Activated CD4-positive, alpha-beta T cell treated with anti-CD3 and anti-CD28 coated beads, Interleukin-2, amount 10 ng/mL, durations not matched to agents 24 days and 14 days (primary cell): ENCODE data around the gene SLC35F1. TPM values are rescaled to one million over a fixed set of nuclear protein-coding genes. Genes with fewer than 3 reads are reported as not detected.
A peak's percentile ranks its signal among the peaks of the same experiment; 100 is the strongest.
"Not testable (repeated sequence)": the region's sequence is repeated elsewhere in the genome, so short reads cannot be mapped to it uniquely, and the experiment has no call there.

Source experiments
- DNase-seq: peaks from one replicate; pipeline ENCODE4 v3.0.0; 2022
- H3K27ac Mint-ChIP-seq: one replicate; pipeline ENCODE4 v1.8.0; 2022; ENCODE audit warnings: mild to moderate bottlenecking, mixed read lengths
- H3K27me3 Mint-ChIP-seq: one replicate; pipeline ENCODE4 v1.8.0; 2022; ENCODE audit warnings: mixed read lengths
- H3K36me3 Mint-ChIP-seq: one replicate; pipeline ENCODE4 v1.8.0; 2022; ENCODE audit warnings: low read depth, mild to moderate bottlenecking, mixed read lengths
- H3K4me1 Mint-ChIP-seq: one replicate; pipeline ENCODE4 v1.8.0; 2021; ENCODE audit warnings: mixed read lengths
- H3K4me3 Mint-ChIP-seq: one replicate; pipeline ENCODE4 v1.8.0; 2022; ENCODE audit warnings: mild to moderate bottlenecking, moderate library complexity, mixed read lengths
- H3K9me3 Mint-ChIP-seq: one replicate; pipeline ENCODE4 v1.8.0; 2021; ENCODE audit warnings: mixed read lengths
- intact Hi-C: fragments of 100-400 bp; cut with micrococcal nuclease; formaldehyde crosslinking; loops from one replicate; pipeline ENCODE4 v1.15.1; 2023
- total RNA-seq: library from RNA; stranded (reverse); gene quantifications from 2 replicates; pipeline ENCODE4 v1.2.3, GENCODE V29; 2022

SLC35F1 gene
- 0.05 TPM in 1 of 2 replicates, not detected in the other for total RNA-seq

DNA sequence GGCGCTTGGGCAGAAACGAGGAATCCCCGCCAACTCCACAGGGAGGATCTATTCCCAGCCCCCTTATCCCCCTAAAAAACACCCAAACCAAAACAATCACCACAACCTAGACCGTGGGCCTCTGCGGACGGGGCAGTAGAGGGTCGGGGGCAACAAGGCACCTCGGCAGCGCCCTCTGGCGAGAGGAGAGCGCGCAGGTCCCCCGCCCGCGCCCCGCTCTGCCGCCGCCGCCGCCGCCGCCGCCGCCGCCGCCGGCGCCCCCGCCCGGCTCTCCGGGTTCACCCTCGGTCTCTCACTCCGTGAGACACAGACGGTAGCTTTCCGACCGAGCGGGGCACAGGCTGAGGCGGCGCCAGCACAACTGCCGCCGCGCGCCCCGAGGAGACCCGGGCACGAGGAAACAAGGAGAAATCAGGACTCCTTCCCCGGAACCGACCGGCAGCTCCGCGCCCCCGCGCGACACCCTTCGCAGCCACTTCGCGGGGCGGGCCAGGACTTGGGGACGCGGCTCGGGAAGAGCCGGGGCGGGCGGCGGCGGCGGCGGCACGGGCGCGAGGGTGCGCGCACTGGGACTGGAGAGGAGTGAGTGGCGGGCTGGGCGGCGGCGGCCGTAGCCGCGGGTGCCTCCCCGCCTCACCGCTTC lies at the start of gene SLC35F1:
Gene SLC35F1, plus strand, starts transcription at position 307 of the 643 bp plus-strand sequence.
- Mint-ChIP-seq H3K4me3 (peak within 1 kb of the TSS; percentile 64), H3K27me3 (peaks cover 50% of the 10 kb centered on the region), H3K36me3 (no peaks in the 10 kb centered on the region), H3K4me1 (peaks cover 3% of the 10 kb centered on the region), H3K27ac (no peak within 1 kb of the TSS), H3K9me3 (no peaks in the 10 kb centered on the region)
- peak; percentile 68 for DNase-seq
- intact Hi-C loops = no loop called here

DNA sequence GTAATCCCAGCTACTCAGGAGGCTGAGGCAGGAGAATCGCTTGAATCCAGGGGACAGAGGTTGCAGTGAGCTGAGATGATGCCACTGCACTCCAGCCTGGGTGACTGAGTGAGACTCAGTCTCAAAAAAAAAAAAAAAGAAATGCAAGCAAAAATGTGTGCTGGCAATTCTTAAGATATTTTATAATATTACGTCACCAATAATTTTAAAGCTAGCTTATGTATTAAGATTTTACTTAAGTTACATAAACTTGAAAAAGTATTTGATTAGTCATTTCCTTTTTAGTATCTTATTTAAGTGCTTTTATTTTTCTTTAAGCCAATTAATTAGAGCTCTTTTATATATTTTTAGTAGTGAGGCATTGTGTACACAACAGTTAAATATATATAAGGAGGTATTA lies 48.5 kb upstream of the SLC35F1 start:
- DNase-seq, intact Hi-C loops, H3K27me3 Mint-ChIP-seq, H3K36me3 Mint-ChIP-seq, H3K4me3 Mint-ChIP-seq, H3K4me1 Mint-ChIP-seq, H3K9me3 Mint-ChIP-seq, H3K27ac Mint-ChIP-seq: not testable (repeated sequence)

DNA sequence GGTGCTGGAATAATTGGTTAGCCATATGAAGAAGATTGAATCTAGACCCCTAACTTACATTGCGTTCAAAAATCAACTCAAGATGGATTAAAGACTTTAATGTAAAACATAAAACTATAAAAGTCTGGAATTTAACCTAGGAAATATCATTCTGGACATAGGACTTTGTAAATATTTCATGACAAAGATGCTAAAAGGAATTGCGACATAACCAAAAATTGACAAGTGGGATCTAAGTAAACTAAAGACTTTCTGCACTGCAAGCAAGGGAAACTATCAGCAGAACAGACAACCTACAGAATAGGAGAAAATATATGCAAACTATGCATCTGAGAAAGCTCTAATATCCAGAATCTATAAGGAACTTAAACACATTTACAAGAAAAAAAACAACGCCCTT lies 45.5 kb upstream of the SLC35F1 start:
- intact Hi-C loops = no loop called here
- no peak overlapping the region for H3K4me3 Mint-ChIP-seq

DNA sequence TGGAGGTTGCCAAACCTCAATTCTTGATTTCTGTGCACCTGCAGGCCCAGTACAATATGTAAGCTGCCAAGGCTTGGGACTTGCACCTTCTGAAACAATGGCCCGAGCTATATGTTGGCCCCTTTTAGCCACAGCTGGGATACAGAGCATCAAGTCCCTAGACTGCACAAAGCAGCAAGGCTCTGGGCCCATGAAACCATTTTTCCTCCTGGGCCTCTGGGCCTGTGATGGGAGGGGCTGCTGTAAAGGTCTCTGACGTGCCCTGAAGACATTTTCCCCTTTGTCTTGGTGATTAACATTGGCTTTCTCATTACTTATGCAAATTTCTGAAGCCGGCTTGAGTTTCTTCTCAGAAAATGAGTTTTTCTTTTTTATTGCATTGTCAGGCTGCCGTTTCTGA lies 40.5 kb upstream of the SLC35F1 start:
- no peak for DNase-seq
- Mint-ChIP-seq H3K36me3 (no peaks in the 10 kb centered on the region), H3K27ac (no peak overlapping the region), H3K4me3 (no peak overlapping the region), H3K9me3 (peaks cover 3% of the 10 kb centered on the region), H3K27me3 (no peaks in the 10 kb centered on the region), H3K4me1 (no peaks in the 10 kb centered on the region)
- intact Hi-C loops = no loop called here

More for the DNA sequence above, 45.5 kb upstream of the SLC35F1 start:
- Mint-ChIP-seq H3K27me3 (peaks cover 2% of the 10 kb centered on the region), H3K36me3 (no peaks in the 10 kb centered on the region), H3K9me3 (peaks cover 3% of the 10 kb centered on the region), H3K27ac (no peak overlapping the region), H3K4me1 (no peaks in the 10 kb centered on the region)
- no peak for DNase-seq

DNA sequence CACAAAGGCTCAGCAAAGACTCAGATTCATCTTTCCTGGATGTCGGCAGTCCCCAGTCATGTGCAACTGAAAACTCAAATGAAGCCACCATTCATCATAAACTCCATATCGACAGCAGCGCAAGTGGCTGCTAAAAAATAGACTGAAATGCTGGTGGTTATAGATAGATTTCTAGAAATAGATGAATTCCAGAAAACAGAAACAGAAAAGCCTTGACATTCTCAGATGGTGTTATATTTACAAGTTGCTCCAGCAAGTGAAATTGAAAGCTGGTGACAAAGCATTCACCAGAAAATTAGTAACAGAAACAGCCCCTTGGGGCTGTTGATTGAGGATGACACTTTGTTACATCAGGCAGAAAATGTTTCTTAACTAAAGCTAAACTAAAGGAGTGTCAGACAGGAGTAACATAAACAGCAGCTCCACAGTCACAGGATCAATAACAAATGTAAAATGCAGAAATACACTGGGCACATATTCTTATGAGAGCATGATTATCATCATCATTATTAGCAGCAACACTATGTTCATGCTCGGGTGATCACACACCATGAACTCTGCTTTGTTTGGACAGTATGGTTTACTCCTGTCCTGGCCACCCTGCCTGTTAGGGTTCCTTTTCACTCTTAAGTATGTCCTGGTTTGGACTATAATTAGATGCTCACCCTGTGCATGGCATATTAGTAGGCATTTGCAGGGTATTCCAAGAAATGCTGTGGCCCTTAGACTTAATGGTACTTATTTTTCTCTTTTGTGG lies 36.4 kb upstream of the SLC35F1 start:
- no peaks in the 10 kb centered on the region for H3K36me3 Mint-ChIP-seq
- no peak for DNase-seq
- H3K27ac Mint-ChIP-seq = no peak overlapping the region
- H3K9me3 Mint-ChIP-seq = no peaks in the 10 kb centered on the region
- no peak overlapping the region for H3K4me3 Mint-ChIP-seq
- intact Hi-C loops = no loop called here
- H3K4me1 Mint-ChIP-seq = no peaks in the 10 kb centered on the region
- H3K27me3 Mint-ChIP-seq = no peaks in the 10 kb centered on the region

DNA sequence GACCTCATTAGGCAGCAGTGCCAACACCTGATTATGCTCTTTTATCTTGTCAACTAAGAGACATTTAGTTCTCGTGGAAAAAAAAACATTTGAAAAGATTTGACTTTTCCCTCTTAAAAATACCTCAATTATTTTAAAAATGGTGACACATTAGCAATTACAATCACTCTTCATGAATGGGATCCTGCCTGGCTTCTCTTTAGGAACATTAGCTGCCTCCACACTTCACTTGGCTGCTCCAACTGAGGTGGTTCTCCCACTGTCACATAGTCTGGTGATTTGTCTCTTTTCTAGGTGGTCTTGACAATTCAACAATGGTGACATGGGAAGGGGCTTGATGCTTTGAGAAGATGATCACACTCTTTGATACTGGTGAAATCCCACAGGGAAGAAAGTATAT lies 26.2 kb upstream of the SLC35F1 start:
- no peak overlapping the region for H3K27ac Mint-ChIP-seq
- H3K4me3 Mint-ChIP-seq = no peak overlapping the region
- H3K27me3 Mint-ChIP-seq = no peaks in the 10 kb centered on the region
- H3K36me3 Mint-ChIP-seq = no peaks in the 10 kb centered on the region
- intact Hi-C loops = no loop called here
- no peak for DNase-seq
- H3K4me1 Mint-ChIP-seq = no peaks in the 10 kb centered on the region
- no peaks in the 10 kb centered on the region for H3K9me3 Mint-ChIP-seq

DNA sequence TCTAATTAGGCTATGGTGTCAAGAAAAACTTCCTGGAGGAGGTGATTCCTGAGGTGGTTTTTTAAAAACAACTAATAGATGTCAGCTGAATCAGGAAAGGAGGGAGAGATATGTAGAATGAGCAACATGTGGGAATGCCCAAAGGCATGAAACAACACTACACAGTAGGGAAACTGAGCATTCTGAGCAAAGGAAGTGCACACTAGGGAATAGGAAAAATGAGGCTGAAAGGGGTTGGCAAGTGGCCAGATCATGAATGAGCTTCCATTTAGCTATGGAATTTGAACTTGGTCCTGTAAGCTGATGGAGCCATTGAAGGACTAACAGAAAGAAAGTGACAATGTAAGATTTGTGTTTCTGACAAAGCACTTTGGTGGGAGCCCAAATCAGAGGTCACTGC lies 16.9 kb upstream of the SLC35F1 start:
- Mint-ChIP-seq H3K9me3 (no peaks in the 10 kb centered on the region), H3K27ac (no peak overlapping the region), H3K4me1 (no peaks in the 10 kb centered on the region), H3K4me3 (no peak overlapping the region), H3K36me3 (no peaks in the 10 kb centered on the region), H3K27me3 (peaks cover 2% of the 10 kb centered on the region)
- no peak for DNase-seq
- intact Hi-C loops = no loop called here

DNA sequence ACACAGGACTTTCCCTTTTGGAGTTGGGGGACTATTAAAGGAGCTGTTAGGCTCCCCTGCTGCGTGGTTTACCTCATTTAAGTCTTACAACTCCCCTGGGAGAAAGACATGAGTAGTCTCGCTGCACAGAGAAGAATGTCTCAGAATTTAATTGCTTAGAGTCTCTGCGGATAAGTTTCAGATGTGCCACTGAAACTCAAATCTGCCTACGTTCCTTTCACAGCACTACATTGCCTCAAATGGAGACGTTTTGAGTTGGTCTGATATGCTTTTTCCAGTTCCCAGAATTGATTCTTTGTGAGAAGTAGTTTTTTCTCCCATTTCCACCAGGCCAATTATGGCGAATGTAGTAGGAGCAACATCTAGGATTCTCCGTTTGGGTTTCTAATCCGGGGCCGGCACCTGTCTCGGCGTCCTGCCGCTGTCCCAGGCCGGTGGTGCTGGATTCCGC lies 532 bp upstream of the SLC35F1 start:
- no peak for DNase-seq
- H3K4me1 Mint-ChIP-seq = peaks cover 3% of the 10 kb centered on the region
- no peaks in the 10 kb centered on the region for H3K36me3 Mint-ChIP-seq
- intact Hi-C loops = no loop called here
- H3K27ac Mint-ChIP-seq = no peak overlapping the region
- H3K9me3 Mint-ChIP-seq = no peaks in the 10 kb centered on the region
- H3K27me3 Mint-ChIP-seq = peaks cover 47% of the 10 kb centered on the region
- peak overlapping the region; percentile 64 for H3K4me3 Mint-ChIP-seq

DNA sequence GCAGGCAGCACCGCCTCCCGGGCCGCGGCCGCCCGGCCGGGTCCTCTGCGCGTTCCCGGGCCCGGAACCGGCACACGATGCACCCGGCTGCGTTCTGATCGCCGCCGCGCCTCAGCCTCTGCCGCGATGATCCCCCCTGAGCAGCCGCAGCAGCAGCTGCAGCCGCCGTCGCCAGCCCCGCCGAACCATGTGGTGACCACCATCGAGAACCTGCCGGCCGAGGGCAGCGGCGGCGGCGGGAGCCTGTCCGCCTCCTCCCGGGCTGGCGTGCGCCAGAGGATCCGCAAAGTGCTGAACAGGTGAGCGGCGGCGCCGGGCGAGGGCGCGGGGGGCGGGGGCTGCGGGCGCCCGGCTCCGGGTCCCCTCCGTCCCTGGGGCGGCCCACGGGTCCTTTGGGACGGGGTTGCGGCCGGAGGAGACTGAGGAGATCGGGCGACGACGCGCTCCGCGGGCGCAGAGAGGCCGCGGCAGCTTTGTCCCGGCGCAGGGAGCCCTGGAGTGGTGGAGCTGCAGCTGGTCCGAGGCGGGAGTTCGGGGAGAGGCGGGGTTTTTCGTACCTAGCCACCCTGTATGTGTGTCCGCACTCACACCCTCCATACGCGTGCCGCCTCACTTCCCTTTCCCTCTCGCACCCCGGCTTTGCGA lies 659 bp downstream of the SLC35F1 start:
- Mint-ChIP-seq H3K4me1 (peaks cover 3% of the 10 kb centered on the region), H3K36me3 (no peaks in the 10 kb centered on the region), H3K4me3 (no peak overlapping the region), H3K27me3 (peaks cover 53% of the 10 kb centered on the region), H3K27ac (no peak overlapping the region), H3K9me3 (no peaks in the 10 kb centered on the region)
- intact Hi-C loops = no loop called here
- no peak for DNase-seq

DNA sequence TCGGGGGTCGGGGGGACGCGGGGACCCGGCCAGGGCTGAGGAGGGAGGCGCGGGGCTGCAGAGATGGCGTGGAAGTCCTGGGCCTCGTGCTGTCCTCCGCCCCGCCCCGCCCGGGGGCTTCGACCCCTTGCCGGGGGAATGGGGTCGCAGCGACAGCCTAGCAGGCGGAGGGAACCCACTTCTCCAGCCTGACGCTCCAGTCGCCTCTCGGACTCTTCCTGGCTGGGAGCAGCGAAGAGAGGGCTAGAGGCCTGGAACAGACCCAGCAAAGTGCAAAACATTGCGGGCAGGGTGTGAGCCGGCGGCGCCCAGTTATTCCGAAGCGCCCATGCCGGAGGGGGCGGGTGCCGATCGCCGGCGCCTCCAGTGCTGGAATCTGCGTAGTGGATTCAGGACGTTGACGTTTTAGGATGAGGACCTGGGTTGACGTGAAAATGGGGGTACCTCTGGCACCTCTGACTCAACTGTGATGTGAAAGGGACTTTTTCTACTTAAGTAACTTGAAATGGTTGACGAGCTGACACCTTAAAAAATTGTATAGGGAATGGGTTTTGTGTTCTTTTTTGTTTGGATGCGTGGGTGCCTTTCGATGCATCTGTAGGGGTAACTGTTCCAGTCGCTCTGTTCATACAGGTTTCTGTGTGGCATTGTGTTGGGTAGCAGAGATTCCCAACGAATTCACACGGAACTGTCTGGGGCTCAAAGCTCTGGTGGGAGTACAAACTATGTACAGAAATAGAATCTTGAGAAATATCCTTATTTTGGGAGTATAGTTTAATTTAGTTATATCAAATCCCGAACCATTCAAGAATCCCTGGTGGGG lies 1.4 kb downstream of the SLC35F1 start:
- peaks cover 3% of the 10 kb centered on the region for H3K4me1 Mint-ChIP-seq
- no peak for DNase-seq
- H3K27ac Mint-ChIP-seq = no peak overlapping the region
- no peaks in the 10 kb centered on the region for H3K9me3 Mint-ChIP-seq
- H3K4me3 Mint-ChIP-seq = peak overlapping the region; percentile 53
- peaks cover 53% of the 10 kb centered on the region for H3K27me3 Mint-ChIP-seq
- no peaks in the 10 kb centered on the region for H3K36me3 Mint-ChIP-seq
- intact Hi-C loops = no loop called here

DNA sequence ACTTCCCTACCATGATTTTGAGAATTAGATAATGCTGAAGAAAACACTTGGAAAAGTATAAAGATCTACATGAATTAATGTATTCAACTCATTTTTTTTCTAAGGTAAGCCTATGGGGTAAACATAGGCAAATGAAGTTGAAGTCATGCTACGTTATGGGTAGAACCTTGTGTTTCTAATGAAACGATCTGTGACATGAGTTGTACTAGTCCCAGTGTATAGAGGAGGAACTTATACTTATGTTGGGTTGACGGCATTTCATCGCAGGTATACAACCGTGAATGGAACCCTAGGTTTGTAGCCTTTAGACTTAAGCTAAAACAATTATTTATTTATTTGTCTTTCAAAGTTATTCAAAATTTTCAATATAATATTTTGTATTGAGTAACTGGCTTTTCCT lies 2.6 kb downstream of the SLC35F1 start:
- intact Hi-C loops = no loop called here
- Mint-ChIP-seq H3K36me3 (no peaks in the 10 kb centered on the region), H3K27ac (no peak overlapping the region), H3K4me1 (peaks cover 3% of the 10 kb centered on the region), H3K9me3 (no peaks in the 10 kb centered on the region), H3K27me3 (peaks cover 47% of the 10 kb centered on the region), H3K4me3 (no peak overlapping the region)
- no peak for DNase-seq

DNA sequence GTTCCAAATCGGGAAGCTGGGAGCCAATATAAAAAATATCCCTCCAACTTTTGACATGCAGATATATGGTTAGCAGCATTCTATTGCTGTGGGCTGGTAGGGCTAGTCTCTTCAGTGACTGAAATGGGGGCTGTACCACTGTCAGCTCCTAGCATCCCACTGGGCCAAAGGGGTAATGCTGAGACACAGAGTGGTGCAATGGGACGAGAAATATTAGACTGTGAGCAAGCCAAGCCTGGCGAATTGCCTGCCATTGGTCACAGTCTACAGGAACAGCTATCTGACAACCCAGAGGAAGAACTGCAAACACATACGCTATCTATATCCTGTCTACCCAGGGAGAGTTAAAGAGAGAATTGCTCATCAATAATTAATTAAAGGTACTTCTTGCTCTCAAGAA lies 3.5 kb downstream of the SLC35F1 start:
- intact Hi-C loops = no loop called here
- Mint-ChIP-seq H3K4me1 (peaks cover 3% of the 10 kb centered on the region), H3K36me3 (no peaks in the 10 kb centered on the region), H3K27me3 (peaks cover 40% of the 10 kb centered on the region), H3K27ac (no peak overlapping the region), H3K4me3 (no peak overlapping the region), H3K9me3 (no peaks in the 10 kb centered on the region)
- no peak for DNase-seq

DNA sequence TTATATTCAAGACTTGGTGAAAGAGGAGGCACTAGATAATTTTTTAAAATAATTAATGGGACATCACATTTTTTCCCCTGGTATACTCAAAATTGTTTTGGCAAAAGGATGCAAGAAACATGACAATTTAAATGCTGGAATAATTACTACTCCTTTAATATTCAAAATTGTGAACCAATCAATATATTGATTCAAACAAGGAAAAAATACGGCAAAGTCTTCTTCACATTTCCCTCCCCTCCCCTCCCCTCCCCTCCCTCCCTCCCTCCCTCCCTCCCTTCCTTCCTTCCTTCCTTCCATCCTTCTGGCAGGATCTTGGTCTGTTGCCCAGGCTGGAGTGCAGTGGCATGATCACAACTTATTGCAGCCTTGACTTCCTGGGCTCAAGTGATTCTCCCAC lies 4.1 kb downstream of the SLC35F1 start:
- Mint-ChIP-seq H3K27me3 (peaks cover 35% of the 10 kb centered on the region), H3K9me3 (no peaks in the 10 kb centered on the region), H3K4me1 (peaks cover 3% of the 10 kb centered on the region), H3K36me3 (no peaks in the 10 kb centered on the region), H3K27ac (no peak overlapping the region), H3K4me3 (no peak overlapping the region)
- intact Hi-C loops = no loop called here
- no peak for DNase-seq

DNA sequence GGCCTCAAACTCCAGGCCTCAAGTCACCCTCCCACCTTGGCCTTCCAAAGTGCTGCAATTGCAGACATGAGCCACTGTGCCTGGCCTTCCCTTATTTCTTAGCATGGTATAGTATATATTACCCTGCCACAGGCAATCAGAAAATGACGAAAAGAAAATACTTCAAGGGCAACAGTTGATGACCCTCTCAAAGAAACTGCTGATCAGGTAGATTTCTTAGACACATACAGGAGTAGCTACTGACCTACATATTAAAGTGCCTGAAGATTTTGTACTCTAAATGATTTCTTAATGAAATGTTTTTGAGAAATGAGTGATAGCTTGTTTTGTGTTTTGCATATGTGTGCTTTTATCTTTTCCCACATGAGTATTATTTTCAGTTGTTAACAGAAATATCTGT lies 4.6 kb downstream of the SLC35F1 start:
- Mint-ChIP-seq H3K4me1 (peaks cover 2% of the 10 kb centered on the region), H3K9me3 (no peaks in the 10 kb centered on the region), H3K36me3 (no peaks in the 10 kb centered on the region), H3K27ac (no peak overlapping the region), H3K4me3 (no peak overlapping the region), H3K27me3 (peaks cover 30% of the 10 kb centered on the region)
- DNase-seq = no peak
- intact Hi-C loops = no loop called here
